GM21786 (cell line): ENCODE data around the gene FKBP14.
"Not testable (repeated sequence)": the region's sequence is repeated elsewhere in the genome, so short reads cannot be mapped to it uniquely, and the experiment has no call there.

Experiments used
- ATAC-seq: cut with Tn5 transposase; IDR thresholded peaks from one replicate; pipeline ENCODE4 v1.9.1; 2021; ENCODE audit not compliant: unreplicated experiment

Gene FKBP14

GRCh38 chr7:29965030-29965429 is 61.5 kb downstream of the FKBP14 start:
- ATAC-seq: no peak

- ATAC-seq: no peak
These were observed 64.5 kb downstream of the FKBP14 start for GRCh38 chr7:29962035-29962434.

GRCh38 chr7:29961611-29962010 is 64.9 kb downstream of the FKBP14 start:
- not testable (repeated sequence) for ATAC-seq
